Suppressor macrophage treated with lipopolysaccharide for 4 hours (primary cell): Measurements from ENCODE around the gene UNC13D.

ENCODE experiments used
- DNase-seq: peaks from one replicate; pipeline ENCODE4 v3.0.0-alpha.2; 2020

UNC13D gene

DNA sequence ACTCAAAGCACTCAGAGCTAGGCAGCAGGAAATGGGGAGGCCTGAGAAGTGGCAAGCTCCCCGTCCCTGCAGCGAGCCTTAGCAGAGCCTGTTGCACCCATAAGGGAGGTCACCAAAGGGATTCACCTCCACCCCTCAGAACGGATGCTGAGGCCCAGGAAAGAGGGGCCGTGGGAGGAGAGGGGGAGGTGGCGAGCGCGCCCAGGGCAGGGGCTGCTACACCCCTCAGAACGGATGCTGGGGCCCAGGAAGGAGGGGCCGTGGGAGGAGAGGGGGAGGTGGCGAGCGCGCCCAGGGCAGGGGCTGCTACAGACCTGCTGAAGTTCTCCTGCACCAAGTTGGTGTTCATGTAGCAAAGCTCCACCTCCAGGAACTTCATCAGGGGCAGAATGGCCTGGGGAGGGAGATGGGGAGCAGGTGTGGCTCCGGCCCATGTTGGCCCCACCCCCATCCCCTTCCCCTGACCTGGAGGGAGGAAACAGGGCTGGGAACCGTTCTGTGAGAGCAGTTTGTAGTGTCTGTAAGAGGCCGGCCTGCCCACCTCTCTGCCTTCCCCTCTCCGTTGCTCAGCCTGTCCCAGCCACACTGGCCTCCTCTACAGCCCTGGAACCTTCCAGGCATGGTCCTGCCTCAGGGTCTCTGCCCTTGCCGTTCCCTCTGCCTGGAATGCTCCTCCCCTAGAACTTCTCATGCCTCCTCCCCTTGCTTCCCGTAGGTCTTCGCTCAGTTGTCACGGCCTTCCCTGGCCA, 11.4 kb downstream of the UNC13D start:
- DNase-seq, result no peak

DNA sequence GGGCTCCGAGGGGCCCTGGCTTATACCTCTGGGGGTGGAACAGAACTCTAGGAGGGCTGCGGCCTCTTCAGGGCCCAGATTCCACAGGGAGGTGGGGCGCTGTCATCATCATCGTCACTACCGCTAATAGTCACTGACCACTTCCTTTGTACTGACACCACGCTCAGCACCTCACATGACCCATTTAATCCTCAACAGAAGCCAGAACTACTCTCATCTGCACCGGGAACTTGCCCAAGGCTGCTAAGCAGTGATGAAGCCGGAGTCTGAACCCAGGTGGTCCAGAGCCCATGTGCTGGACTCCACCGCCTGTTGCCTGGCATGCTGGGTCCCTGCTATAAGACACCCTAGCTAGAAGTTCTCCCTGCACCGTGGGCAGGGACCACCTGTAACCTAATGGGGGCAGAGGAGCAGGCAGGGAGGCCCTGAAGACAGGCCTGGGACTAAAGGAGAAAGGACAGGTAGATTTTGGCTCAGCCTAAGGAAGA, 12.0 kb downstream of the UNC13D start:
- DNase-seq, result peak; percentile 87

DNA sequence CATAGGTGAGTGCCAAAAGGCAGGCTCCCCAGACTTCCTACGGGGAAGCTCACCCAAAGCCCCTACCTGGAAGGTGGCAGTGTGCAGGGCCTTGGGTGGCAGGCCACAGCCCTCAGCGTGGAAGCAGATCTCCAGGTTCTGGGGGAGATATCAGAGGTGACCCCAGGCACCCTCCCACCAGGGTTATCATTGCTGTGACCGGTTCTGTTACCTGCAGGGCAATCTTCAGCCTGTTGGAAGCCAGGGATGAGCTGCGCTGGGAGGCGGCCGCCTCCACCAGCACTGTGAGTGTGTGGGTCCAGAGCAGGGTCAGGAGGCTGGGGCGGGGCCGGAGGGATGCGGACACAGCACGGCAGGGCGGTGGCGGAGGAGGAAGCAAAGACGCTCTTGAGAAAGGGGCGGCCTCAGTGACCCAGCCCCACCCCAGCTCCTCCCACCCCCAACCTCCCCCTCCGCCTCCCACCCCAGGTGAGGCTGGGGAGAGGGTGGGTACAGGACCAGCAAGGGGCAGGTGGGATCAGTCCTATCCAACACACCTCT, 13.1 kb downstream of the UNC13D start:
- DNase-seq, result no peak

DNA sequence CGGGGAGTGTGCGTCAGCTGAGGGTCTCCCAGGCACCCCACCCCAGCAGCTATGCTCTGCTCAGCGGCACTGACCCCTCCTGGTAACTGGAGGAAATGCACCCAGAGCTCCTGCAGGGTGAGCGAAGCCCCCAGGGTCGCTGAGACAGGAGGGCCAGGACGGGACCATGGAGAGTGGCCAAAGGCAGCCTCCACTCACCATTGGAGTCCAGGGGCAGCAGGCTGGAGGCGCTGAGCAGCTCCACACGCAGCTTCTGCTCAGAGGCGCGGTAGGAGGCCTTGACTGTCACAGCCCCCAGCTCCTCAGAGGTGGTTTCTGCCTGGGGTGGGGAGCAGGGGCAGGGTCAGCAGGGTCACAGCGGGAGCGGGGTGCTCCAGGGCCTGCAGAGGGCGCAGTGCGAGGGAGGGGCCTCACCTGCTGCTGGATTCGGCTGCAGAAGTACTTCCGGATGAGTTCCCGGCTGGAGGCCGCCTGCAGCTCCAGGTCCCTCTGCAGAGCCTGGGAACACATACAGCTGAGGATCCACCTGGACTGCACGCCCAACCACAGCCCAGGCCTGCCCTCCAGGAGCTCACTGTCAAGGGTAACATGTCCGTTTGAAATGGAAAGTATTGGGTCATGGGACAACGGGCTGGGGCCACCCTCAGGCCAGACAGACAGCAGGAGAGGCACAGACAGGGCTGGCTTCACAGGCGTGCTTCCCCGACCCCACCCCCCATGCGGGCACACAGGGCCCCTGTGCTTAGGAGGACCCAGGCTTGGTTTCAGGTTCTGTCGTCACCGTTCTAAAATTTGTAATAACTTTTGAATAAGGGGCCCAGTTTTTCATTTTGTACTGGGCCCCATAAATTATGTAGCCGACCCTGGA, 13.8 kb downstream of the UNC13D start:
- peak; percentile 33 for DNase-seq

DNA sequence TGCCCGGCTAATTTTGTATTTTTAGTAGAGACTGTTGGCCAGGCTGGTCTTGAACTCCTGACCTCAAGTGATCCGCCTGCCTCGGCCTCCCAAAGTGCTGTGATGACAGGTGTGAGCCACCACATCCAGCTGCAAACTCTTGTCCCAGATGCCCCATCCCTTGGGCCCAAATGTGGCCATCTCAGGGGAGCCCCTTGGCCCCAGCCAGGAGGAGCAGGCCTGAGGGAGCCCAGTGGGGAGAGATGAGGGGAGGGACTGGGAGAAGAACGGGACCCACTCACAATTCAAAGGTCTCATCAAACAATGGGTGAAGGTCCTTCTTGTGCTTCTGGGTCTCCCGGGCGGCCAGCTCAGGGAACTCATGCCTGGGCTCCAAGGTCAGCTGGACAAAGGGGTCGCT, 14.5 kb downstream of the UNC13D start:
- DNase-seq, result no peak

DNA sequence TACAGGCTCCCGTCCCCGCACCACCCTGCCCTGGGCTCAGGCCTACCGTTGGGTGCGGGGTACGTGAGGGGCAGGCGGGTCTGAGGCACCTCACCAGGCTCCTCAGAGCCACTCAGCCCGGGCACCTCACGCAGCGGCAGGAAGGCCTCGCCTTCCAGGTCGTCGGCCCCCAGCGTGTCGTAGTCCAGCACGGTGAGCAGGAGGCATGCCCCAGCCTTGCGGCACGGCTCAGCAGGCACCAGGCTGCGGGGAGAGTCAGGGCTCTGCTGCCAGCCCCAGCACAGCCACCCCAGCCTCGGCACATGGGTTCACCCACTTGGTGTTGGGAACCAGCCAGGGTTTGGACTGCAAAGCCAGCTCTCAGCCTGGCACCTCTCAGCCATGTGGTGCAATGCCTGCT, 15.5 kb downstream of the UNC13D start:
- no peak for DNase-seq

DNA sequence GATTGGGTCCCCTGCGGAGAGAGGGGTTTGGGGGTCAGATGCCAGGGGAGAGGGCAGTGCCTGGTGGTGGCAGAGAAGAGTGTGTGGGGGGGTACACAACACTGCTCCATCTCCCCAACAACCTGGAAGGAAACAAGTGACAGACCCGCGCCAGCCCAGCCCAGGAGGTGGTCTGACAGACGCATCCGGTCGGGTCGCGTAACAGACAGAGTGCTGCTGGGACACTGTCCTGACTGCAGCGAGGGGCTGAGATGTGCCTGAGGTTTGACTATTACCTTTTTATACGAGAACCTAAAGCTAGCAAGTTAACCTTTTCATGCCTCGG, 16.2 kb downstream of the UNC13D start:
- no peak for DNase-seq

DNA sequence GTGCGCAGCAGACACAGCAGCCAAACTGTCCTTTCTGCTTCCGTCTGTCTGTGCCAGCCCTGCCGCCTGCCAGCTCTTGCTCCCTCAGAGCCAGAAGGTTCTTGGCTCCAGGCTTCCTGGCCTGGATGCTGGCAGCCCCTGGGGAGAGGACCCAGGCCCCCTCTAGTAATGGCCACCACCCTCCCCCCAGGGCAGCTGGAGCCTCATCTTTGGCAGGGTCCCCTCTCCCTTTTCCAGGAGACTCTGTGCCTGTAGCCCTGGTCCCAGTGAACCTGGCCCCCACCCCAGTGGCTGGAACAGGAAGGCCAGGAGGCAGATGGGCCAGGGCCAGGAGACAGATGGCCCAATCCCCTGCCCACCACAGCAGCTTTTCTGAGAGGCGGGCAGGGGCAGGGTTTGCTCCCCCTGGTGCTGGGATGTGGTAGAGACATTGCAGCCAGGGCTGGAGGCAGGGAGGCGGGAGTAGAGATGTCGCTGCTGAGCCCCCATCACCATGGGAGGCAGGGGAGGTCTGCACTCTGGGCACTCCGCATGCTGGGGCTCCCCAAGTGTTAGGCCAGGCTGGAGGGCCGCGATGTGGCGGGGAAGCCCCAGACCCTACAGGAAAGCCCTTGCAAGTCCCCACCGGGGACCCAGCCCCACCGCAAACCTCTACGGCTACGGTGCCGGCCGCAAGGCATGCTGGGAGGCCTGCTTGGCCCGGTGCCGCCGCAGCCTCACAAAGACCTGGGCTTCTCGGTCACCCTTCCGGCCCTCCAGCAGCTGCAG, 16.7 kb downstream of the UNC13D start:
- DNase-seq, result peak; percentile 59

DNA sequence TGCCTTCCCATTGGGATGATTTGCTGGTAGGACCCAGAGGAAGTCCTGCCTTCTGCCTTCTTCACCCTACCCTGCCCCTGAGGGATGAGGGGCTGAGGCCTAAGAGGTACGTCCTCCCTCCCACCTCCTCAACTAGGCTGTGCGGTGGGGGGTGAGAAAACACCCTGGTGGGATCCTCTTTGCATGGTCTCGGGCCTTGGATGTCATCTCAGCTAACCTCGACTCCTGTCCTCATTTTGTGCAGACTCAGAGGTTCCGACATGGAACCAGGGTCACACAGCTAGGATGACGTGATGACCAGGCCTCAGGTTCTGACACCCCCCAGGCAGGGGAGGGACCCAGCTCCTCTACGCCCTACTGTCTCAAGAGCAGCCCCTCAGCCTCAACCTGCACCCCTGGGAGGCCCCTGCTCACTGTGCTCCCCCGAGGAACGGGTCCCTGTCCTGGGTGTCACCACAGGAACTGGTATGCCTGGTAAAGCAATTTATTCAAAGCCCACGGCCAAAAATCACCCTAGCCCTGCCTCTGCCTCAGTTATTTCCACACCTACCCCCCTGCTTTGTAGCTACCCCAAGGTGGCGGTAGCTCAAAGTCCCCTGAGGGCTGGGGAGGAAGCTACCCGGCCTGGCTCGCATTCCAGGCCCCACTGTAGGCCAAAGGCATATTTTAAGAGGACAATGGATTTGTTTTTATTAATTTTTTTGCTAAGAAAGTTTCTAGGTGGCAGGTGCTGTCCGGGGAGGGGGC, 17.5 kb downstream of the UNC13D start:
- no peak for DNase-seq

DNA sequence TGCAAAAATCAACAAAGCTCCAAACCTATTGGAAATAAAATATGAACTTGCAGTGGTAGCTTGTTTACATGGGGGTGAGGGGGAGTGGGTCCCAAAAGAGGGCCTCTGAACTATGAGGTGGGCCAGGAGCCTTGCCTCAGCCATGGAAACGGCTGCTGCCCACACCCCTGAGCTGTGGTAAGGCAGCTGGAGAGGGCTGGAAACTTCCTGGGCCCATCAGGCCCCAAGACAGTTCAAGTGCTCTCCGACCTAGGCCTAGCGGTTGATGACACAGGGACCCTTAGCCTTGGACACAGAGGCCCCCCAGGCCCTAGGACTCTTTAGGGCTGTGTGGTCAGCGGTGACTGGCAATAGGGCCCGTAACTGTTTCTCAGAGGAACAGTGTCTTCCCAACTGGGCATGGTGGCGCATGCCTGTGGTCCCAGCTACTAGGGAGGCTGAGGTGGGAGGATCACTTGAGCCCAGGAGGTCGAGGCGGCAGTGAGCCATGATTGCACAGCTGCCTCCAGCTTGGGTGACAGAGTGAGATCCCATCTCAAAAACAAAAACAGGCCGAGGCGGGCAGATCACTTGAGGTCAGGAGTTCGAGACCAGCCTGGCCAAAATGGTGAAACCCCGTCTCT, 18.3 kb downstream of the UNC13D start:
- DNase-seq, result no peak

DNA sequence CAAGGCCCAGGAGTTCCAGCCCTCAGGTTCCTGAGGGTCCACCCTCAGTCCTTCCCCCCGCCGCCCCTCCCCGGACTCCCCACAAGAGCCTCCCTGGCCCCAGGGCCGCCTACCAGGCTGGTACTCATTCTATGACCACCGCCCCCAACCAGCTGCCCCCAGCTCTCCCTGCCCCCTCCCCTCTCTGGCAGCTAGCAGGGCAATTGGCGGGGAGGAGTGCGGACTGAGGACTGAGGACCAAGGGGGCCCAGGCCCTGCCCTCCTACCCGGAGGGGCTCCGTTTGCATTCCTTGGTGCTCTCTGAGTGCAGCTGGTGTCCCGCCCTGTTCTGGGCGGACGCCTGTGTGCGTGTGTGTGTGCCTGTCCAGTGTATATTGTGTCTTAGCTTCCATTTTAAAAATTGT, 19.1 kb downstream of the UNC13D start:
- DNase-seq, result no peak

DNA sequence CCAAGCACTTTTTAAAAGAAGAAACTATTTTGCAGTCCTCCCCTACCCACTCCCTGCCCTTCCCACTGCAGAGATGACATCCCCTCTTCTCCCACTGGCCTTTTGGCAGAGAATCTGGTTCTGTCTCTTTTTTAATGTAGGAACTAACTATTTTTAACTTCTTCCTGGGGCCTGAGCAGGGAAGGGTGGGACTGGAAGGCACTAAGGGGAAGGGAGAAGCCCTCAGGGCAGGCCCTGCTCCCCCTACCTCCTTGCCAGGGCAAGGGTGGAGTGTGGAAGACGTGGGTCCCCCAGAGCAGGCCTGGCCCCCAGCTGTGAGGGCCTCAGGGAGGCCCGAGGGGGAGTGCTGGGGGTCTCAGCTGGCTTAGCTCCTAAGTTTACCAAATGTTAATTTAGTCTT, 19.5 kb downstream of the UNC13D start:
- no peak for DNase-seq

DNA sequence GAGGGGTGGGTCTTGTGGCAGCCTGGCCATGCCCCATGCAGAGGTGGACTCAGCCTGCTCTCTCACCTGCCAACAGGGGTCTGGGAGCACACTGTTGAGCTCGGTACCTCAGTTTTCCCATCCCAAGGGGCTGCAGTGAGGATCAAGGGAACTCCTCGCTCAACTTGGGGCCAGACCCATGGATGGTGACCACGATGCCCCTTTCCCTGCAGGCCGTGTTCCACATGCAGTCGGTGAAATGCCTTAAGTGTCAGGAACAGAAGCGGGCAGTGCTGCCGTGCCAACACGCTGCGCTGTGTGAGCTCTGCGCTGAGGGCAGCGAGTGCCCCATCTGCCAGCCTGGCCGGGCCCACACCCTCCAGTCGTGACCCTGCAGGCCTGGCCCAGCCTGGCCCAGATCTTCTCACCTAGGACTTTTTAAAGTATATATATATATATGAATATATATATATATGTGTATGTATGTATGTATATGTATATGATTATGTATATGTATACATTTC, 20.1 kb downstream of the UNC13D start:
- DNase-seq, result no peak

DNA sequence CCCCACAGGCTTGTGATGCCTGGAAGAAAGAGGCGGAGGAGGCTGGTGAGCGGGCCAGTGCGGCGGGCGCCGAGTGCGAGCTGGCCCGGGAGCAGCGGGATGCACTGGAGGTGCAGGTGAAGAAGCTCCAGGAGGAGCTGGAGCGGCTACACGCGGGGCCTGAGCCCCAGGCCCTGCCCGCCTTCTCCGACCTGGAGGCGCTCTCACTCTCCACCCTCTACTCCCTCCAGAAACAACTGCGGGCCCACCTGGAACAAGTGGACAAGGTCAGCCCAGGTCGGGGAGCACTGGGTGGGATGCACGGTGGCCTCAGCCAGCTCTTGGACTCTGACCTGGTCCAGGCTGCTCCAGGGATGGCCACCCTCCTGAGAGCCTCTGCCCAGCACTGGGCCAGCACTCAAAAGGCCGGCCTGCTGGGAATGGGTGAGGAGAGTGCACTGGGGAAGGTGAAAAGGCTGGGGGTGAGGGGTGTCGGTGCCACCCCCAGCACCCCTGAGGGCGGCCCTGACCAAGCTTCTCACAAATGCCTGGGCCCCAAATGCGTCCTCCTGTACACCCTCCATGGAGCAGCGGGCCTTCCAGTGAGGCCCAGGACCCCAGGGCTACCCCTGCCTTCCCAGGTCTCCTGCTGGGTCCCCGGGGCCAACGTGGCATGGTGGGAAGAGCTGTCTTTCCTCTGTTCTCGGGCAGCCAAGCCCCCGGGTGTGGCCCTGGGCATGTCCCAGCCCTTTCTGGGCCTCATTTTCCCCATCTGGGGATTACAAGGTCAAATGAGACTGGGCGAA, 20.8 kb downstream of the UNC13D start:
- DNase-seq, result no peak

DNA sequence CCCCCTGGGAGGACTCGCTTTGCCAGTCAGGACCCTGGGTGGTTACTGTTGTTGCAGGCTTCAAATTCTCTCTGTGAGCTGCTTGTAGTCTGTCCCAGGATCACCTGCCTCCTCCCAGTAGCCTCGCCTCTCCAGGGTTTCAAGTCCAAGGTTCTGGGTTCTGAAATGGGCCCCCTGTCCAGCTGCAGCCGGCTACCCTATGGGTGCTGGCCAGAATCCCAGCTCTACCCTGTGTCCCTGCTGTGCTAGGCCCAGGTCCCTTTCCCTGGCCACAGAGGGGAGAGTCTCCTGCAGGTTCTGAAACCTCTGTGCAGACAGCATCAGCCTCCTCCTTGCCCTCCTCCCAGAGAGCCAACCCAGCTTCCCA, 21.4 kb downstream of the UNC13D start:
- no peak for DNase-seq

DNA sequence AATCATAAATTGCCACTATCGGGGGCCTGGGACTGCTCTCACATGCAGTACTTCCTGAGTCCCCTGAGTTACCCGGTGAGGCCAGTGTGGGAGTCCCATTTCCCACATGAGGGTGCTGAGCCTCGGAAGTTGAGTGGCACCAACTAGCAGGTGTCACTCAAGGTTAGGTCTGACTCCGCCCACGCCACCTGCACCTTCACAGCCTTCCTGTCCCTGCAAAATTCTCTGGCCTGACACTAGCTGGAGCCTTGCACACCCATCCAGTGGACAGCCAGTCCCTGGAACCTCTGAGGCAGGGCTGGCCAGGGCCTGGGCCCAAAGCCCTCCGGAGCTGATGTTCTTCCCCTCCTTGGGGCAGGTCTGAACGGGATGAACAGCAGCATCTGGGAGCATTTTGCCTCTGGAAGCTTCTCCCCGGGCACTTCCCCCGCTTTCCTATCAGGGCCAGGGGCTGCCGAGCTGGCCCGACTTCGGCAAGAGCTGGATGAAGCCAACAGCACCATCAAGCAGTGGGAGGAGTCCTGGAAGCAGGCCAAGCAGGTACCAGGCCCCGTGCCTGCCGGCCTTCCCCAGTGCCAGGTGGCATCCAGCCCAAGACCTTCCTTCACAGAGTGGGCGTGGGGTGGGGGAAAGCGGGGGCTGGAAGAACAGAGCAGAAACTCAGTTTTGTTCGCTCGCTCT, 21.9 kb downstream of the UNC13D start:
- no peak for DNase-seq

DNA sequence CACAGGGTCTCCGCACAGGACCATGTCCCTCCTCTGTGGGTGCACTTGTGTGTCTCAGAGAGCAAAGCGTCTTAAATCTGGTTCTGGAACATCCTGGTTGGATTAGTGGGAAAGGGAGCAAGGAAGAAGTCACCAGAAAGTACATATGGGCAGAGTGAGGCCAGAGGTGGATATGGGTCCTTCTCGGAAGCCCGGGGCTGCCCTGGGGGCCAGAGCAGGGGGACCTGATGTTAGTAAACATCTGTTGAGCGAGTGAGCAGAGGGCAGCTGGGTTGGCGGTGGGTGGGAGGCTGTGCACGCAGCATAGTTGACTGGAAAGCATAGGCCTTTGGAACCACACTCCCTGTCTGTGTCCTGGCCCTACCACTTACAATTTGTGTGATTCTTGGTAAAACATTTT, 22.7 kb downstream of the UNC13D start:
- DNase-seq, result no peak

DNA sequence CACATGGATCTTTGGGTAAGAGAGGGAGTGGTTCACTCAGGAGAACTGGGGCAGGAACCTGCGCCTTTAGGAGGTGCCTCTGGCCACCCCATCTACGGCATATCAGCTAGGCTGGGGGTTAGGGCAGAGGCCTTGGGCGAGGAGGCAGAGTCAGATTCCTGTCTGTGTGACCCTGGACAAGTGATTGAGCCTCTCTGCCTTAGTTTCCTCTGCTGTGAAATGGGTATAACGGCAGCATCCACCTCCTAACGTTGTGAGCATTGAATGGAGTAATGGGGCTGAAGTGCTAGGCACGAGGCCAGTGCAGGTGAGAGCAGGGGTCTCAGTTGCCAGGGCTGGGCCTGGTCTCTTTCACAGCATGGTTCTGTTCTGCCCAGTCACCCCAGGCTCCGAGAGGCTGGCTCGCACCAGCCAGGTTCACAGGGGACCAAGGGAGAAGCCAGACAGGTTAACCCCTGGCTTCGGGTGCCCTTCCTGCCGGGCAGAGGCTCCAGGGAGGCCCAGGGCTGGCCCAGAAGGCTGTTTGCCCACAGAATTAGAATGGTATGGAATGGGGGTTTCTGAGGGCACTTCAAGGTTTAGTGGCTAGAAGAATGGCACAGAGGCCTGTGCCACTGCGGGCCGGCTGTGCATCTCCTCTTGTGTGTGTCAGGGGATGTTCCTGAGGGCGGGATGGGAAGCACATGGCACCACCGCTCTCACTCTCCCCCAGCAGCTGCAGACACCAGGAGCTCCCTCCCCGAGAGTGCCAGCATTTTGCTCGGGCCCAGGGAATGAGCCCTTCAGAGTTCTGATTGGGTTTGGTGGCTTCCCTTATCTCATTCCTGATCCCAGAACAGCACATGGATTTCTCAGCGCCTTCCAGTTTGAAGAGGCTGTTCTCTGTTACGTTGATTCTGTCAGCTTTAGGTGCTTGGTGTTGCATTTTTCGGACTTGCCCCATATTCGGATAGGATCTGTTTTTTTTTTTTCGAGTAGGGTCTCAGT, 23.8 kb downstream of the UNC13D start:
- no peak for DNase-seq

DNA sequence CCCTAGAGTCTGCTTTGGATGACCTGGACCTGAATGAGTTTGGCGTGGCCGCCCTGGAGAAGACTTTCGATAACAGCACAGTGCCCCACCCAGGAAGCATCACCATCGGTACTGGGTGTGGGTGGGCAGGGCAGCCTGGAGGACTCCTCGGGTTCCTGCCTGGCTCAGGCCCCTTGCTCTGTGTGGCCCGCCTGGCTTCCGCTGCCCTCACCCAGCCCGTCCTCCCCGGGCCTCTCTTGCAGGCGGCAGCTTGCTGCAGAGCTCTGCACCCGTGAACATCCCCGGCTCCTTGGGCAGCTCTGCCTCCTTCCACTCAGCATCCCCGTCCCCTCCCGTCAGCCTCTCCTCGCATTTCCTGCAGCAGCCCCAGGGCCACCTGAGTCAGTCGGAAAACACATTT, 24.5 kb downstream of the UNC13D start:
- DNase-seq, result no peak
